EH (cell line): ENCODE data around the gene NLRP5.
A peak's percentile ranks its signal among the peaks of the same experiment; 100 is the strongest.
"Not testable (repeated sequence)": the region's sequence is repeated elsewhere in the genome, so short reads cannot be mapped to it uniquely, and the experiment has no call there.

Source experiments
- DNase-seq: peaks from one replicate; pipeline ENCODE4 v3.0.0-alpha.2; 2015; ENCODE audit warnings: low read depth

Gene NLRP5

DNA sequence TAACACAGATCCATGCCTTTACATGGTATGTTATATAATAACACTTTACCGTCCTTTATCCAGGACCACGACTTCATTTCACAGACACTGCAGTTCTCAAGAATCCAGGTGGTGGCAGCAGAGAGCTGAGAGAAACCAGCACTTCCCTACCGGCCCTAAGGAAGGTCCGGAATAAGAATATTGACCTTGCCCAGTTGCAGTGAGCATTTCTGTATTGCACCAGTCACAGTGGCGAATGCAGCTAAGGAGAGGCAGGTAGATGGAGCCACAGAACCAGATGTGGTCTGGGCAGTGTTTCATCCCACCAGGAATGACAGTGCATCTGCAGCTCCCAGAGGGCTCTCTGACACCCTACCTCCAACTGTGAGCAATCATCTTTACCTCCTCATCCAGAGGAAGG is 89.9 kb downstream of the NLRP5 start:
- DNase-seq, result peak; percentile 56

DNA sequence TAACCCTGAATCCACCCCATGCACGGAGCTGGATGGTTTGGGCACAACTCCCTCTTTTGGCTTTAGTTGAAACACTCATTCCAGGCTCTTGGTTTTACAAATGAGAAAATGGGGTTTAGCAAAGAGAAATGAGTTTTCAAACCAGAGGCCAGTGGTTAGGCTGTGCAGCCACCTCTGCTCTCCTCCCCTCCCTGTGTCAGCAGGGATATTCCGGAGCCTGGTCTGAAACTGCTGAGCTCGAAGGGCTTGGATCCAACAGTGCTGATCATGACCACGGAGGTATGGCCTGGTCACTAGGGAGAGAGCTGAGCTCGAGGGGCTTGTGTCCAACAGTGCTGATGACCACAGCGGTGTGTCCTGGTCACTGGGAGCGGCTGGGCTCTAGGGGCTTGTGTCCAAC is 93.0 kb downstream of the NLRP5 start:
- no peak for DNase-seq

DNA sequence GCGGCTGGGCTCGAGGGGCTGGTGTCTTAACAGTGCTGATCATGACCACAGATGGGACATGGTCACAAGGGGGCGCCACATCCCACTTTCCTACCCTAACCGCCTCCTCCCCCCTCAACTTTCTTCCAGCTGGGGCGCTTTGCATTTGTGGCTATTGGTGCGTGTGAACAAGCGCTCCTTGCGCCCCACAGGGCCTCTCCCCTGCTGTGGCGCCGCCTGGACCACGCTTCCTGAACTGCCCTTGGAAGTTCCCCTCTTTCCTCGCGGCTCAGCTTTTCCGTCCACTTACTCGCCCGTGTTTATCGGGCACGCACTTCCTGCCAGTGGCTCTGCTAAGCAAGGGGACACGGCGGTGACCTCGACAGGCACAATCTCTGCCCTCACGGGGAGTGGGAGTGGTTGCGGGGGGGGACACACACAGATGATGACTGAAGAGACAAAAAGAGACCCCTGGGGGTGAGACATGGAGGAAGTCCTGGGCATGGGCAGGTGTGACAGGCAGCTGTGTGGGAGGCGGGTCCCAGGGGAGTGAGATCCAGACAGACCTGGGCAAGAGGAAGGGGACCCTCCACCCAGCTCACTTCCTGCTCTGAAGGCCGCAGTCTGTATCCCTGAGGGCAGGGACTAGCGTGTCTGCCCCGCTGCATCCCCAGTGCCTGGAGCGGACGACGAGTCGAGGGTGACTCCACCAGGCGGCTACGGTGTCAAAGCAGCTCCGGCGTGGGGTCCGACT is 94.3 kb downstream of the NLRP5 start:
- peak; percentile 77 for DNase-seq

GRCh38 chr19:56083668-56084067 is 97.1 kb downstream of the NLRP5 start:
- no peak for DNase-seq

DNA sequence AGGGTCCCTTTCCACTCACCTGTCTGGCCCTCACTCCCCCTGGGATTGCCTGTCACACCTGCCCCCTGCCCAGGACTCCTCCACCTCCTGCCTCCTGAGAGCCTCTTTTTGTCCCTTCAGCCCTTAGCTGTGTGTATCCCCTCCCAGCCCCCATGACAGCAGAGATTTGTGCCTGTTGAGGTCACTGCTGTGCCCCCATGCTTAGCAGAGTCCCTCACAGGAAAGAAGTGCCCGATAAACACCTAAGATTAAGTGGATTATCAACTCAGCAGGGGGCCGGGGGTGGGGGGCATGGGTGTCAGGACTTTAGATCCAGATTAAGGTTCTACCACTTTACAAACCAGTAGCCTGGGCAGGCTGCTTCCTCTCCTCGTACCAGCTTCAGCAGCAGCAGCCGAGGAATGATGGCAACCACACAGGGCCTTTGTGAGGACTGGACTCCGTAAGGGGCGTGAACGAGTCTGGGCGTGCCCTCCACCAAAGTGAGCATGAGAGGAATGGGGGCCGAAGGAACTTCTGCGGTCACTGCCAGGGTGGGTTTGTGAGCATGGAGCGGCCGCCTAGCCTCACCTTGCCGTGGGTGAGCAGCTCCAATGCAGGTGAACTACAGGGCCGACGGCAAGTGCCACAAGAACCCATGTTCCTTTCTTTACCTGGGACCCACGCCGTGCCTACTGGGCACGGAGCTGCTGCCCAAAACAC is 98.4 kb downstream of the NLRP5 start:
- DNase-seq, result no peak

DNA sequence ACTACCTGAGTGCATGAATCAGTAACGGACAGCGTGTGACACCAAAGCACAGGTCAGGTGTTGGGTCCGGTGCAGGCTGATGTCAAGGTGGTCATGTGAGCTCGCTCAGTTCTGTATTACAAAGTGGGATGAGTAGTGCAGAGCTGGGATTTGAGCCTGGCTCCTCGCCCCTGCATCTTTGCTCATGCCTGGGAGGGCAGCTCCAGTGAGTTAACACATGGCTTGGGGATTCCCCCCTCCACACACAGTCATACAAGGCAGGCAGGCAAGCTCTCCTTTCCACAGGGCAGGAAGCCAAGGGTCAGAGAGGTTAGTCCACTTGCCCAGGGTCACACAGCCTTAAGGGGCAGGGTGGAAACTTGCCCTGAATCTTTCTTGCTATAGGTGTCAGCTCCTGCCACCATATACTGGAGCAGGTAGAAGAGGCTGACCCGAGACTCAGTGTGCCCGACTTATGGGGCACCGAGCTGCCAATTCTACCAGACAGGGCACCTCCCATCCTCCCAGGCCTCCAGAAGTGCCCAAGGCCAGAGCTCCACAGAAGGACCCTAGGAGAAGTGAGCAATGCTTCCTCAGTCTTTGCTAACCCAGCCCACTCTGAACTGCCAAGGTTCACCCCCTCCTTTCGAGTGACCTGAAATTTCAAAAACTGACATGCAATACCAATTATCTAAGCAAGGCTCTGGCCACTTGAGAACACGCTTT is 99.1 kb downstream of the NLRP5 start:
- no peak for DNase-seq

DNA sequence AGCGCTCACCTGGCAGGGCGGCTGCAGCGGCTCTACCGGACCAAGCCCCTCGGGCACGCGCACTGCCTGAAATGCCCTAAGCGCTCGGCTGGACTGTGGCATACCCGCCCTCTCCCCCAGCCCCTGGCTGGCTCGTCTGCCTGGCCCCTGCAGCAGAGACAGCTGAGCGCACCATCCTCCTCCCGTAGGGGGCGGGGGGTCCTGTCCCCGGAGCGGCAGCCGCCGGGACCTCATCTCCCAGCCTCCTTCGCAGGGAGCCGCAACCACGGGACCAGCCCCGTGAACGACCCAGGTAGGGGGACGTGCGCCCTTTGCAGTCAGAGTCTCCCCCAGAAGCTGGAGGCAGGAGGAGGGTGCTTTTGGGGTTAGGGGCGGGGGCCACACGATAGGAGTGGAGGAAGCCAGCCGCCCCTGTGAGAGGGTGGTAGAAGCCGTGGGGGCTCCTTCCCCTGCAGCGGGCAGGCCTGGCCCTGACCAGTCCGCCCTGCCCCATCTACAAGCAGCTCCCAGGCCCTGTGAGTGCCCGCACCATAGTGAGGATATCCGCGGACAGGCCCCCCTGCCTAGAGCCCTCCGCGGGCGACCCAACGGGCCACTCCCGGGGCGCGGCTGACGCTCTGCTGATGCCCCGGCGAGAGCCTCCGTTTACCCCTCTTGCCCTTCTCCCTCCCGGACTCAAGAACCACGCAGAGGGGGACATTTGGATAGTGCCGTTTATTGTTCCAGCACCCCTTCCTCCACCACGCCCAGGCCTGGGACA is 100.3 kb downstream of the NLRP5 start:
- no peak for DNase-seq

DNA sequence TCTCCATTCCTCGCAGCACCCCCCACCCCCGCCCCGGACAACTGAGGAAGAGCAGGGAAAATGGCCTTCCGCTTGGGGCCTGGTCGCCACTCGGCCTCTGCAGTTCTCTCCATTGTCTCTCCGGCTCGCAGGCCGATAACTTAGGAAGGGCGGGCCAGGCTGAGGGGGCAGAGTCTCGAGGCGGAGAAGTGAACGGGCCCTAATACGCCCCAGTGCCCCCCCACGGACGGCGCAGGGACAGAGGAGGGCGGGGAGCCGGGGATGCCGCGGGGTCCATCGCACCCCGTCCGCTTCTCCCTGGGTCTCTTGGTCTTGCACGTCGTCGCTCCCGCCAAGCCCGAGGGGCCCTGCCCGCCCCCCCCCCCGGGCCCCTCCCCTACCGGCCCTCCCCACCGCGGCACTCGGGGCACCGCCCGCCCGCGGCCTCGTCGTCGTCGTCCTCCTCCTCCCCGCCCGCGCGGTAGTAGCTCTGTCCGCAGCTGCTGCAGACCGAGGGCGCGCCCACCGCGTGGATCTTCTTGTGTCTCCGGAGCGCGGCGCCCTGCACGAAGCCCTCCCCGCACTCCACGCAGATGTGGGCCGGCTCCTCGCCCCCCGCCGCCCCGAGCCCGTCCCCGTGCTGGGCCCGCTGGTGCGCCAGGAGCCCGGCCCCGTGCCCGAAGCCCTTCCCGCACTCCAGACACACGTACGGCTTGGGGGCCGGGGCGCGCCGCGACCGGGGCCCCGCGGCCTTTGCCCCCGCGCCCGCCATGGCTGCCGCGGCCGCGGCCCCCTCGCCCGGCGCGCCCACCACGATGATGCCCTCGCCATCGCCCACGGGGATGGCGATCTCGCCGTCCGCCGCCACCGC is 101.3 kb downstream of the NLRP5 start:
- no peak for DNase-seq

DNA sequence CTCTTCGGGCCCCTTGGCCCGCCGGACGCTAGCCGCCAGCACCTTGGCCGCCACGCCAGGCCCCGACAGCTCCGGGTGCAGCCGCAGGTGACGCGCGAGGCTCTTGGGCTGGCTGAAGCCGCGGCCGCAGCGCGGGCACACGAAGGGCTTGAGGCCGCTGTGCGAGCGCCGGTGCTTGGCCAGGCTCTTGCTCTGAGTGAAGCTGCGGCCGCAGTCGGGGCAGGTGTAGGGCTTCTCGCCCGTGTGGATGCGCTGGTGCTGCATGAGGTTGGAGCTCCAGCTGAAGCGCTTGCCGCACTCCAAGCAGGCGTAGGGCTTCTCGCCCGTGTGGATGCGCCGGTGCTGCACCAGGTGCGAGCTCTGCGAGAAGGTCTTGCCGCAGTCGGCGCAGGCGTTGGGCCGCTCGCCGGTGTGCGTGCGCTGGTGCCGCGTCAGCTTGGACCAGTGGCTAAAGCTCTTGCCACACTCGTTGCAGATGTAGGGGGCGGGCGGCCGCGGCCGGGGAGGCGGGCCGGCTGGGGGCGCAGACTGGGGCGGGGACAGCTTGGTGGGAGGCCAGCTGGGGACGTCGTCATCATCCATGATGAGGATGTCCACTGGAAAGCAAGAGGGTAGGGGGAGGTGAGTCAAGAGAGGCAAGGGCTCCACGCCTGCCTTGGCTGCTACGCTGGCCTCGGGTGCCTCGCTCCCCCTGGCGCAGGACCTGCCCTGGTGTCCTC is 102.1 kb downstream of the NLRP5 start:
- DNase-seq, result no peak

GRCh38 chr19:56089344-56089743 is 102.8 kb downstream of the NLRP5 start:
- DNase-seq, result no peak

- peak; percentile 33 for DNase-seq
Observed at GRCh38 chr19:56091066-56091490, 104.5 kb downstream of the NLRP5 start.

DNA sequence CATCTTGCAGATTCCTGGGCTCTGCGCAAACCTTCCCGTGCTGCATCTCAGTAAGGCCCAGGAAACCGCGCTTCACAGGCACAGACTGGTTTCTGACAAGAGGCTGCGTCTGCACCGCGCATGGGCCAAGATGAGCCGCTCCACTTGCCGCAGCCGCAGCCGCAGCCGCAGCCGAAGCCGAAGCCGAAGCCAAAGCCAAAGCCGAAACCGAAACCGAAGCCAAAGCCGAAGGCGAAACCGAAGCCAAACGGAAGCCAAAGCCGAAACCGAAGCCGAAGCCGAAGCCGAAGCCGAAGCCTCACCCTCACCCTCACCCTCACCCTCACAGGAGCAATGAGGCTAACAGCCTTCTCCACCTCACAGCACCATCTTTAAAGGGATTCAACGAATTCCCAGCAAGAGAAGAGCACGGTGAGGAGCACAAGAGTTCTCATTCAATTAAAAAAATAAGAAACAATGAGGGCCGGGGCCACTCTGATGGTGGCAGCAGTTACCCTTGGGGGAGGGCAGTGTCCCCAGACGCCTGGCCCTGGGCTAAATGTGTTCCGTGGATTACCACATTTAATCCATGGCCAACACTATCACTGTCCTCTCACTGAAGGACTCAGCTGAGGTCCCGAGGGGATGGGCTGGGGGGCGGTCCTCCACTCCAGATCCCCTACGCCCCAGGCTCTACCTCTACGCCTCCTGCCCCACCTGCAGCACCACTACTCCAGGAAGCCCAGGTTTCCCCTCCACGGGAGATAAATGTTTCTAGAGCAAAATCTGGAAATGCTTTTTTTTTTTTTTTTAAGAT is 105.4 kb downstream of the NLRP5 start:
- no peak for DNase-seq

DNA sequence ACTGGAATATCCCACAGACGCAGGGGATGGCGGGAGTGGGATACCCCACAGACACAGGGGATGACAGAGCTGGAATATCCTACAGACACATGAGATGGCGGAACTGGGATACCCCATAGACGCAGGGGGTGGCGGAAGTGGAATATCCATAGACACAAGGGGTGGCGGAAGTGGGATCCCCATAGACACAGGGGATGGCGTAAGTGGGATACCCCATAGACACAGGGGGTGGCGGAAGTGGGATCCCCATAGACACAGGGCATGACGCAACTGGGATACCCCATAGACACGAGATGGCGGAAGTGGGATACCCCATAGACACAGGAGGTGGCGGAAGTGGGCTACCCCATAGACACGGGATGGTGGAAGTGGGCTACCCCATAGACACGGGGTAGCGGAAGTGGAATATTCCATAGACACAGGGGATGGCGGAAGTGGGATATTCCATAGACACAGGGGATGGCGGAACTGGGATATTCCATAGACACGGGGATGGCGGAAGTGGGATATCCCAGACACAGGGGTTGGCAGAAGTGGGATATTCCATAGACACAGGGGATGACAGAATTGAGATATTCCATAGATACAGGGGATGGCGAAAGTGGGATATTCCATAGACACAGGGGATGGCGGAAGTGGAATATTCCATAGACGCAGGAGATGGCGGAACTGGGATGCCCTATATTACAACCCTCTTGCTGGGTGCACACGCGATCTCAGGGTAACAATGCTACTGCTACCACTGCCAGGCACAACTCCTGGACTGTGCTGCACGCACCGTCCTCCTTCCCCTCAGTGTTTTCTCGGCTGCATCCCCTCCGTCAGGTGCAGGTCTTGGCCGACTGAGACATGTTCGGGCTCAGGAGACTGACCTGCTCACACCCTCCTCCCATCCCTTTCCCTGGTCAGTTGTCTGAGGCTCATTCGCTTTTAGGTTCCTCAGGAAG is 106.4 kb downstream of the NLRP5 start:
- DNase-seq, result no peak

GRCh38 chr19:56094449-56094848 is 107.9 kb downstream of the NLRP5 start:
- no peak for DNase-seq

GRCh38 chr19:56096665-56097064 is 110.1 kb downstream of the NLRP5 start:
- no peak for DNase-seq

- DNase-seq, result no peak
Observed at GRCh38 chr19:56097306-56097705, 110.7 kb downstream of the NLRP5 start.

GRCh38 chr19:56097776-56098175 is 111.2 kb downstream of the NLRP5 start:
- DNase-seq, result no peak

DNA sequence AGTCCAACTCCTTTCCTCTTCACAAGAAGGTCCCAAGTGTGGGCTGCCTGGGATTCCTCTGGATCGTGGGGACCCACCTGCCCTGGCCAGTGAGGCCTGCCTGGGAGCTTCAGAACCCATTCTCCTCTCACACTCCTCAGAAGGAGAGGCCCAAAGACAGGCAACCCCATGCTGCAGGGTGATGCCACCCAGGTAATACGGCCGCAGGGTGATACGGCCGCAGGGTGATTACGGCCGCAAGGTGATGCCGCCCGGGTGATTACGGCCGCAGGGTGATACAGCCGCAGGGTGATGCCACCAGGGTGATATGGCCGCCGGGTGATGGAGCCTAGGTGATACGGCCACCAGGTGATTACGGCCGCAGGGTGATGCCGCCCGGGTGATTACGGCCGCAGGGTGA is 111.7 kb downstream of the NLRP5 start:
- not testable (repeated sequence) for DNase-seq
